ENCODE data around the gene TMEM91. TPM values are rescaled to one million over a fixed set of nuclear protein-coding genes. Genes with fewer than 3 reads are reported as not detected.
A peak's percentile ranks its signal among the peaks of the same experiment; 100 is the strongest.
"Not testable (repeated sequence)": the region's sequence is repeated elsewhere in the genome, so short reads cannot be mapped to it uniquely, and the experiment has no call there.

The TMEM91 gene
- total and polyA plus RNA-seq, 2 experiments from 2014 or later, result 27.5 to 51.8 TPM

DNA sequence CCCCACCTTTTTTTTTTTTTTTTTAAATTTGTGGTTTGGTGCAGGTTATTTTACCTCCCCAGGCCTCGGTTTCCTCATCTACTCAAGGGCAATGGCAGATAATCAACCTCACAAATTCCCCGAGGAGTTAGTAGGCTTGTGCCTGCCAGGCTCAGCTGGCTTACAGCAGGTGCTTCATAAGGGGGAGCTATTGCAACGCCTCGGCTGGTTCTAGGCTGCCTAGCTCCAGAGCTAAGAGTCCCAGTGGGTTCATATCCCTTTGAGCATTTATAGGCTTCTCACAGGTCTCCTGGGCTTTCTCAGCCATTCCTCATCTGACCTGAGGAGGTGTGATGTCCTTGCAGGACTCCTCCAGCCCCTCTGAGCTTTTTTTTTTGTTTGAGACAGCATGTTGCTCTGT is 31.9 kb downstream of the TMEM91 start:
- WGBS (ENCODE audit: low lambda C conversion rate, missing lambda C conversion rate), result 73% methylated on average over 4 of the region's 4 CpGs

DNA sequence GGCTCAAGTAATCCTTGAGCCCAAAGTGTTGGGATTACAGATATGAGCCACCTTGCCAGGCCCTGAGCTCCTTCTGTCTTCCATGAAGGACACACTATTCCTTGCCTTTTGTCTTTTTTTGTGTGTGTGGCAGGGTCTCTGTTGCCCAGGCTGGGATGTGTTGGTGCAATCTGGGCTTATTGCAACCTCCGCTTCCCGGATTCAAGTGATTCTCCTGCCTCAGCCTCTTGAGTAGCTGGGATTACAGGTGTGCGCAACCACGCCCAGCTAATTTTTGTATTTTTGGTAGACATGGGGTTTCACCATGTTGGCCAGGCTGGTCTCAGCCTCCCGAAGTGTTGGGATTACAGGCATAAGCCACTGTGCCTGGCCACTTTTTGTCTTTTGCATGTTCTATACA is 32.5 kb downstream of the TMEM91 start:
- H3K4me3 ChIP-seq; H2AFZ ChIP-seq; H3K9me3 ChIP-seq (ENCODE audit: low read depth); H3K27me3 ChIP-seq; H4K20me1 ChIP-seq (ENCODE audit: insufficient read depth, poor library complexity, severe bottlenecking); H3K36me3 ChIP-seq (replicated peaks; ENCODE audit: insufficient read depth, low read depth); DNase-seq (ENCODE audit: low spot score); H3K9me2 ChIP-seq (replicated peaks; ENCODE audit: insufficient read depth); H3K79me2 ChIP-seq: not testable (repeated sequence)
- H3K27ac ChIP-seq, result peak overlapping the region; percentile 96
- 93% methylated on average over 5 of the region's 5 CpGs for WGBS (ENCODE audit: low lambda C conversion rate, missing lambda C conversion rate)
- H3K4me2 ChIP-seq, result peak overlapping the region; percentile 35
- peaks cover 12% of the 10 kb centered on the region for H3K4me1 ChIP-seq (ENCODE audit: insufficient read depth)

More for the DNA sequence above, 31.9 kb downstream of the TMEM91 start:
- H3K27me3 ChIP-seq, result no peaks in the 10 kb centered on the region
- H3K9me3 ChIP-seq (ENCODE audit: low read depth), result no peaks in the 10 kb centered on the region
- H3K79me2 ChIP-seq, result no peaks in the 10 kb centered on the region
- H3K9me2 ChIP-seq (replicated peaks; ENCODE audit: insufficient read depth), result no peaks in the 10 kb centered on the region
- peak overlapping the region; percentile 96 for H3K27ac ChIP-seq
- H3K4me1 ChIP-seq (ENCODE audit: insufficient read depth), result peaks cover 12% of the 10 kb centered on the region
- no peak overlapping the region for H3K4me3 ChIP-seq
- no peak overlapping the region for H3K4me2 ChIP-seq
- no peaks in the 10 kb centered on the region for H3K36me3 ChIP-seq (replicated peaks; ENCODE audit: insufficient read depth, low read depth)
- TF ChIP-seq EZH2 (IDR thresholded peaks at IDR 0.05; ENCODE audit: borderline replicate concordance), result no peak
- TF ChIP-seq, protein P1, sequence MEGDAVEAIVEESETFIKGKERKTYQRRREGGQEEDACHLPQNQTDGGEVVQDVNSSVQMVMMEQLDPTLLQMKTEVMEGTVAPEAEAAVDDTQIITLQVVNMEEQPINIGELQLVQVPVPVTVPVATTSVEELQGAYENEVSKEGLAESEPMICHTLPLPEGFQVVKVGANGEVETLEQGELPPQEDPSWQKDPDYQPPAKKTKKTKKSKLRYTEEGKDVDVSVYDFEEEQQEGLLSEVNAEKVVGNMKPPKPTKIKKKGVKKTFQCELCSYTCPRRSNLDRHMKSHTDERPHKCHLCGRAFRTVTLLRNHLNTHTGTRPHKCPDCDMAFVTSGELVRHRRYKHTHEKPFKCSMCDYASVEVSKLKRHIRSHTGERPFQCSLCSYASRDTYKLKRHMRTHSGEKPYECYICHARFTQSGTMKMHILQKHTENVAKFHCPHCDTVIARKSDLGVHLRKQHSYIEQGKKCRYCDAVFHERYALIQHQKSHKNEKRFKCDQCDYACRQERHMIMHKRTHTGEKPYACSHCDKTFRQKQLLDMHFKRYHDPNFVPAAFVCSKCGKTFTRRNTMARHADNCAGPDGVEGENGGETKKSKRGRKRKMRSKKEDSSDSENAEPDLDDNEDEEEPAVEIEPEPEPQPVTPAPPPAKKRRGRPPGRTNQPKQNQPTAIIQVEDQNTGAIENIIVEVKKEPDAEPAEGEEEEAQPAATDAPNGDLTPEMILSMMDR (IDR thresholded peaks at IDR 0.05; ENCODE audit: poor library complexity), result no peak
- H4K20me1 ChIP-seq (ENCODE audit: insufficient read depth, poor library complexity, severe bottlenecking), result no peaks in the 10 kb centered on the region
- H2AFZ ChIP-seq, result no peak overlapping the region
- DNase-seq (ENCODE audit: low spot score), result no peak

DNA sequence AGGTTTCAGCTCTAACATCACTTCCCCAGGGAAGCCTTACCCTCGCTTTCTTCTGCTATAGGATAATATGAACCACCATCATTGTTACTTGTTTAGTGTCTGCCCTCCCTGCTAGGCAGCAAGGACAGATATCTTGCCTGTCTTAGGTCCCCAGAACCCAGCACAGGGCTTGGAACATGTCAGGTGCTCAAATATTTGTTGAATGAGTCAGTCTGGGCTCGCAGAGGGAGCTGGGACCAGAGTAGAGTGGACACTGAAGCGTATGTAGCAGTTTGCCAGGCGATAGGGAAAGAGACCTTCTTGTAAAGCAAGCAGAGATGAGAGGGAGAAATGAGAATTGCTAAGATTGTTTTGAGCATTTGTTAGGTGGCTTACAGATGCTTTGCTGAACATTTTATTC is 33.0 kb downstream of the TMEM91 start:
- 40% methylated on average over 4 of the region's 4 CpGs for WGBS (ENCODE audit: low lambda C conversion rate, missing lambda C conversion rate)

DNA sequence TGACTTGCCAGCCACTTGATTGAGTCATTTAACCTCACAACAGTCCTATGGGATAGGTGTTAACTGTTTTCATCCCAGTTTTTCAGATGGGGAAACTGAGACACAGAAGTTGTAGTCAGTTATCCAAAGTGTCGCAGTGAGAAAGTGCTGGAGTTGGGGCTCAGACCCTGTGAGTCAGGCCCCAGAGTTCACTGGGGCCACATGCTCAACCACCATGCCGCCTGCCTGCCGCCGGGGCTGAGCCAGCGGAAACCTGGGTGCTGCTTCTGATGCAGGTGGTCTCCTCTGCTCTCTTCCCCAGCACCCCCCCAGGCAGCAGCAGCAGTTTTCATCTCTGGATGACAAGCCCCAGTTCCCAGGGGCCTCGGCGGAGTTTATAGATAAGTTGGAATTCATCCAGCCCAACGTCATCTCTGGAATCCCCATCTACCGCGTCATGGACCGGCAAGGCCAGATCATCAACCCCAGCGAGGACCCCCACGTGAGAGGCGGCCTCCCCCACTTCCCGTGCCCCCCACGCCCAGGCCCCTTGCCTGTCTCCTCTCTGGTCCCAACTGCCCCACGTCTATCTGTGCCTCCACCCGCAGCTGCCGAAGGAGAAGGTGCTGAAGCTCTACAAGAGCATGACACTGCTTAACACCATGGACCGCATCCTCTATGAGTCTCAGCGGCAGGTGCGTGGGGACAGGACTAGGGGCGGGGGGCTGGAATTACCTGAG is 34.2 kb downstream of the TMEM91 start:
- H3K27me3 ChIP-seq, result no peaks in the 10 kb centered on the region
- H2AFZ ChIP-seq, result no peak overlapping the region
- peak overlapping the region; percentile 66 for H3K4me2 ChIP-seq
- H3K4me1 ChIP-seq (ENCODE audit: insufficient read depth), result peaks cover 12% of the 10 kb centered on the region
- H3K9me3 ChIP-seq (ENCODE audit: low read depth), result no peaks in the 10 kb centered on the region
- DNase-seq (ENCODE audit: low spot score), result no peak
- H4K20me1 ChIP-seq (ENCODE audit: insufficient read depth, poor library complexity, severe bottlenecking), result no peaks in the 10 kb centered on the region
- WGBS (ENCODE audit: low lambda C conversion rate, missing lambda C conversion rate), result 93% methylated on average over 22 of the region's 23 CpGs
- no peaks in the 10 kb centered on the region for H3K9me2 ChIP-seq (replicated peaks; ENCODE audit: insufficient read depth)
- H3K79me2 ChIP-seq, result no peaks in the 10 kb centered on the region
- H3K4me3 ChIP-seq, result no peak overlapping the region
- no peaks in the 10 kb centered on the region for H3K36me3 ChIP-seq (replicated peaks; ENCODE audit: insufficient read depth, low read depth)
- TF ChIP-seq, protein P1 (IDR thresholded peaks at IDR 0.05; ENCODE audit: poor library complexity), result no peak
- TF ChIP-seq EZH2 (IDR thresholded peaks at IDR 0.05; ENCODE audit: borderline replicate concordance), result no peak
- no peak for TF ChIP-seq EZH2phosphoT487 (IDR thresholded peaks at IDR 0.05; ENCODE audit: low read depth, severe bottlenecking, unreplicated experiment)
- peak overlapping the region; percentile 96 for H3K27ac ChIP-seq

More for the DNA sequence above, 33.0 kb downstream of the TMEM91 start:
- Histone ChIP-seq H4K20me1 (ENCODE audit: insufficient read depth, poor library complexity, severe bottlenecking) (no peaks in the 10 kb centered on the region), H3K9me2 (replicated peaks; ENCODE audit: insufficient read depth) (no peaks in the 10 kb centered on the region), H3K4me1 (ENCODE audit: insufficient read depth) (peaks cover 12% of the 10 kb centered on the region), H3K4me2 (peak overlapping the region; percentile 66), H3K36me3 (replicated peaks; ENCODE audit: insufficient read depth, low read depth) (no peaks in the 10 kb centered on the region), H3K27me3 (no peaks in the 10 kb centered on the region), H3K27ac (peak overlapping the region; percentile 96), H3K79me2 (no peaks in the 10 kb centered on the region), H3K4me3 (no peak overlapping the region), H2AFZ (no peak overlapping the region), H3K9me3 (ENCODE audit: low read depth) (no peaks in the 10 kb centered on the region)
- peak; percentile 88 for DNase-seq (ENCODE audit: low spot score)
- no peak for TF ChIP-seq EZH2phosphoT487 (IDR thresholded peaks at IDR 0.05; ENCODE audit: low read depth, severe bottlenecking, unreplicated experiment)
- no peak for TF ChIP-seq EZH2 (IDR thresholded peaks at IDR 0.05; ENCODE audit: borderline replicate concordance)
- TF ChIP-seq, protein P1 (IDR thresholded peaks at IDR 0.05; ENCODE audit: poor library complexity), result no peak
